HEK293 (cell line): ENCODE measurements around the gene ASIC1.

Experiments used
- CTCF ChIP-seq: fragments of 450-650 bp; formaldehyde crosslinking; IDR thresholded peaks from 2 replicates; pipeline ENCODE4 v1.5.1; 2016; ENCODE audit warnings: missing biosample characterization, missing genetic modification characterization
- OVOL3 ChIP-seq: fragments of 450-650 bp; formaldehyde crosslinking; IDR thresholded peaks from 2 replicates; pipeline ENCODE4 v1.5.1; 2016; ENCODE audit warnings: missing biosample characterization, missing genetic modification characterization
- ZNF274 ChIP-seq, 2 experiments: fragments of 200-500 bp in 1 of 2; fragments of 450-650 bp in 1 of 2; sonication (Bioruptor generic) in 1 of 2; formaldehyde crosslinking in 1 of 2; IDR thresholded peaks; 2 replicates each; pipeline versions ENCODE4 v1.5.1 to v1.6.1; 2014 to 2016; ENCODE audit warnings: borderline replicate concordance in 1 of 2, inconsistent platforms in 1 of 2, low read length in 1 of 2, missing biosample characterization in 1 of 2, missing genetic modification characterization in 1 of 2
- ZNF48 ChIP-seq: fragments of 450-650 bp; formaldehyde crosslinking; IDR thresholded peaks from 2 replicates; pipeline ENCODE4 v1.5.1; 2016; ENCODE audit warnings: missing biosample characterization, missing genetic modification characterization
- ZNF558 ChIP-seq: fragments of 450-650 bp; formaldehyde crosslinking; IDR thresholded peaks from 2 replicates; pipeline ENCODE4 v1.5.1; 2016; ENCODE audit warnings: missing biosample characterization, missing genetic modification characterization
- ZNF645 ChIP-seq: fragments of 450-650 bp; formaldehyde crosslinking; IDR thresholded peaks from 2 replicates; pipeline ENCODE4; 2016; ENCODE audit warnings: missing biosample characterization, missing genetic modification characterization
- TF ChIP-seq, protein P1 (sequence below): fragments of 450-650 bp; formaldehyde crosslinking; IDR thresholded peaks from 2 replicates; pipeline ENCODE4 v1.5.1; 2016; ENCODE audit warnings: missing biosample characterization, missing genetic modification characterization

DNA sequence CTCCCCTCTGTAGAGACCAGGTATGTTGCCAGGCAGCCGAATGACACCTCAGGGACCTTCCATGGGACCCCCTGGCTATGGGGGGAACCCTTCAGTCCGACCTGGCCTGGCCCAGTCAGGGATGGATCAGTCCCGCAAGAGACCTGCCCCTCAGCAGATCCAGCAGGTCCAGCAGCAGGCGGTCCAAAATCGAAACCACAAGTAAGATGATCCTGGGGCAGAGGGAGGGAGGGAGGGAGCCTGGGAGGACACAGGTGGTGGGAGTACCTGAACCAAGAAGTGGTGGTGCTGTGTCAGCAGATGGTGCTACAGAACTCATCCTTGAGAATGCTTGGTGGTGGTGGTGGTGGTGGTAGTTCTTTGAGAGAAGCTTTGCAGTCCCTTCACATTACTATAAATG is 28.8 kb downstream of the ASIC1 start:
- TF ChIP-seq CTCF (tag by site-specific recombination) = no peak
- TF ChIP-seq OVOL3 (tag by site-specific recombination) = no peak
- TF ChIP-seq, protein P1, sequence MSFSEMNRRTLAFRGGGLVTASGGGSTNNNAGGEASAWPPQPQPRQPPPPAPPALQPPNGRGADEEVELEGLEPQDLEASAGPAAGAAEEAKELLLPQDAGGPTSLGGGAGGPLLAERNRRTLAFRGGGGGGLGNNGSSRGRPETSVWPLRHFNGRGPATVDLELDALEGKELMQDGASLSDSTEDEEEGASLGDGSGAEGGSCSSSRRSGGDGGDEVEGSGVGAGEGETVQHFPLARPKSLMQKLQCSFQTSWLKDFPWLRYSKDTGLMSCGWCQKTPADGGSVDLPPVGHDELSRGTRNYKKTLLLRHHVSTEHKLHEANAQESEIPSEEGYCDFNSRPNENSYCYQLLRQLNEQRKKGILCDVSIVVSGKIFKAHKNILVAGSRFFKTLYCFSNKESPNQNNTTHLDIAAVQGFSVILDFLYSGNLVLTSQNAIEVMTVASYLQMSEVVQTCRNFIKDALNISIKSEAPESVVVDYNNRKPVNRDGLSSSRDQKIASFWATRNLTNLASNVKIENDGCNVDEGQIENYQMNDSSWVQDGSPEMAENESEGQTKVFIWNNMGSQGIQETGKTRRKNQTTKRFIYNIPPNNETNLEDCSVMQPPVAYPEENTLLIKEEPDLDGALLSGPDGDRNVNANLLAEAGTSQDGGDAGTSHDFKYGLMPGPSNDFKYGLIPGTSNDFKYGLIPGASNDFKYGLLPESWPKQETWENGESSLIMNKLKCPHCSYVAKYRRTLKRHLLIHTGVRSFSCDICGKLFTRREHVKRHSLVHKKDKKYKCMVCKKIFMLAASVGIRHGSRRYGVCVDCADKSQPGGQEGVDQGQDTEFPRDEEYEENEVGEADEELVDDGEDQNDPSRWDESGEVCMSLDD (tag by site-specific recombination) = no peak
- TF ChIP-seq ZNF558 = no peak
- TF ChIP-seq ZNF645 (tag by site-specific recombination) = no peak
- no peak for TF ChIP-seq ZNF274 (IDR thresholded peaks at IDR 0.05; ENCODE audit: low read length)
- no peak for TF ChIP-seq ZNF274 (tag by site-specific recombination; IDR thresholded peaks at IDR 0.05; ENCODE audit: borderline replicate concordance)
- TF ChIP-seq ZNF48 (tag by site-specific recombination) = no peak
